Myocyte (in vitro differentiated cells): ENCODE measurements around the gene ANKRD53. TPM values are rescaled to one million over a fixed set of nuclear protein-coding genes. Genes with fewer than 3 reads are reported as not detected.

Experiments used
- DNase-seq: peaks from one replicate; pipeline ENCODE4 v3.0.0-alpha.2; 2012; ENCODE audit warnings: low read depth
- total RNA-seq: library from RNA; depleted of rRNA; stranded (reverse); fragments of >200 nt; gene quantifications from 2 replicates; pipeline ENCODE4 v1.2.3, GENCODE V29; 2014

Gene ANKRD53
- total RNA-seq, 1 donor from 2014 or later = 1.5 TPM

DNA sequence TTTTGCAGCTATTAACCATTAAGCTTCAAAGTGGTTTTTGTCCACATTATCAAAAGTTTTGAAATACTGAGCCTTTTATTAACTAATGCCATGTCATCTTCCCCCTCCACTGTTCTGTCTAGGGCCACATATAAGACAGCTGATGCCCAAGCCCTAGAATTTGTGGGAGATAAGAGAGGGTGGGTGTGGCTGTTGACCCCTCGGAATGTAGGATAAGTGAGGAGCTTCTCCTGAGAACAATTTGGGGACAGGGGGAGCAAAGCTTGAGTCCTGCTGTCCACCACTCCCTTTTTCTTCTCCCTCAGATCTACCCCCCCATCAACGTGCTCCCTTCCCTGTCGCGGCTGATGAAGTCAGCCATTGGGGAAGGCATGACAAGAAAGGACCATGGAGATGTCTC lies 14.3 kb upstream of the ANKRD53 start:
- no peak for DNase-seq

DNA sequence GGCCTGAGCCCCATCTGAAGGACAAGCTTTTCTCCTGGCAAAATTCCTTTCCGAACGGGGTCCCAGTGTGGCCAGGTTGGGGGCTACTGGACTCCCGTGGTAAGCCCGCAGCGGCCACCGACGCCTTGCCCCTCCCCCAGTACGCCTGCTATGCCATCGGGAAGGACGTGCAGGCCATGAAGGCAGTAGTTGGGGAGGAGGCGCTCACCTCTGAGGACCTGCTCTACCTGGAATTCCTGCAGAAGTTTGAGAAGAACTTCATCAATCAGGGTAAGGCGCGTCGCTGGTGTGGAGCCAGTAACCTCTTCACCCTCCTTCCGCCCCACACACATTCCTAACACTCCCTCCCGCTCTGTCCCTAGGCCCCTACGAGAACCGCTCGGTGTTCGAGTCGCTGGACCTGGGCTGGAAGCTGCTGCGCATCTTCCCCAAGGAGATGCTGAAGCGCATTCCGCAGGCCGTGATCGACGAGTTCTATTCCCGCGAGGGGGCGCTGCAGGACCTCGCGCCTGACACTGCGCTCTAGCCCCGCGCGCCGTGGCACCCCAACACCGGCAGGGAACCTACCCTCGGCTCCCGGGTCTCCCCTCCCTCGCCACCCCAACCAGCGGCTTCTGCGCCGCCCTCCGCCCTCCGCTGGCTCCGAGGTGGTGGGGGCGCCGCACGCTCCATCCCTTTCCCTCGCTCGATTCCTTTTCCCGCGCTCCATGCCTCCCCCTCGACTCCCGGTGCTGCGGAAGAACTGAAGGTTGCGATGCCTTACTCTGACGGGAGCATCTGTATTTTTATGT lies 13.6 kb upstream of the ANKRD53 start:
- peak; percentile 59 for DNase-seq

DNA sequence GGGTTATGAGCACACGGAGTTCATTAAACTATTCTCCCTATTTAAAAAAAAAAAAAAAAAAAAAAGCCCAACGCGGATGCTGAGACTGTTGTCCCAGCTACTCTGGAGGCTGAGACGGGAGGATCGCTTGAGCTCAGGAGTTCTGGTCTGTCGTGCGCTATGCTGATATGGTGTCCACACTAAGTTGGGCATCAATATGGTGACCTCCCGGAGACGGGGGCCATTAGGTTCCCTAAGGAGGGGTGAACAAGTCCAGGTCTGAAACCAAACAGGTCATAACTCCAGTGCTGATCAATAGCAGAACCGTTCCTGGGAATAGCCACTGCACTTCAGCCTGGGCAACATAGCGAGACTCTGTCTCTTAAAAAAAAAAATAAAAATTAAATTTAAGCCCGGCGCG lies 12.9 kb upstream of the ANKRD53 start:
- DNase-seq = no peak

DNA sequence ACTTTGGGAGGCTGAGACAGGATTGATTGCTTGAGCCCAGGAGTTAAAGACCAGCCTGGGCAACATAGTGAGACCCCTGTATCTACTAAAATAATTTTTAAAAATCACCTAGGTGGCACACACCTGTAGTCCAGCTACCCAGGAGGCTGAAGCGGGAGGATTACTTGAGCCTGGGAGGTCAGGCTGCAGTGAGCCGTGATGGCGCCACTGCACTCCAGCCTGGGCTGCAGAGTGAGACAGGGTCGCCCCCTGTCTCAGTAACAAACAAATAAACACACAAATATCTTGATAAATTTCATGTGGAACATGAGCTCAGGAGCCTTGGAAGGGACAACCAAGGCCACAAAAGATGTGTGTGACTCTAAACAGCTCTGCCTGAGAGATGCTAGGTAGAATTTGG lies 11.7 kb upstream of the ANKRD53 start:
- DNase-seq = no peak

DNA sequence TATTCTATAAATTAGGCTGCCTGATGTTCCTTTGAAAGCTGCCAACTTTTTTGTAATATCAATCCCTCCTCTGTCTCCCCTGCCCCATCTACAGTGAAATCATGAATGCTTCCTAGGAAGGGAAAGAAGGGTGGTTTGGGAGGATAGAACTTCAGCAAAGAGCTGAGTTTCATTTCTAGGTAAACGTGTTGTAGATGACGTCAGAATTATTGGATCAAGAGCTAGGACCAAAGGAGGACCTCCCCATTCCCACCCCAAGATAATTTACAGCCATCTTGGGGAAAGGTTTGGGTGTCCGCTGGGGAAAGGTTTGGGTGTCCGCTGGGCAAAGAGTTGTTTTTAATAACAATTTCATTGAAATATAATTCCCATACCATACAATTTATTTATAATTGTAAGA lies 11.2 kb upstream of the ANKRD53 start:
- no peak for DNase-seq

DNA sequence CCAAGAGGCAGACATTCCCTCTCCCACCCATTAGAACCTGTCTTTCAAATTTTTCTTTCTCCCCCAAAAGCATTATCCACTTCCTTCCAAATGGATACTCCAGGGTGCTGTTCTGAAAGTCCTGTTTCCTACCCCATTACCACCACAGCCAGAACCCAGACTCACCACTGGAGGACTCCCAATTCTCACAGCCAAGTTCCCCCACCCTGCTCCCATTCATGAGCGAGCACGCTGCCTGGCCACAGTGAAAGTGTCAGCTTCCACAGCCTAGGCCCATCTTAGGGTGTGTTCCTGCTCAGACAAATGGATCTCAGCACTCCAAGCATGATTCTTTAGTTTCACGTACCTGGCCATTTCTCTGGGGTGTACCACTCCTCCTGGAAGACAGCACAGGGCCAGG lies 3.8 kb upstream of the ANKRD53 start:
- DNase-seq = no peak

DNA sequence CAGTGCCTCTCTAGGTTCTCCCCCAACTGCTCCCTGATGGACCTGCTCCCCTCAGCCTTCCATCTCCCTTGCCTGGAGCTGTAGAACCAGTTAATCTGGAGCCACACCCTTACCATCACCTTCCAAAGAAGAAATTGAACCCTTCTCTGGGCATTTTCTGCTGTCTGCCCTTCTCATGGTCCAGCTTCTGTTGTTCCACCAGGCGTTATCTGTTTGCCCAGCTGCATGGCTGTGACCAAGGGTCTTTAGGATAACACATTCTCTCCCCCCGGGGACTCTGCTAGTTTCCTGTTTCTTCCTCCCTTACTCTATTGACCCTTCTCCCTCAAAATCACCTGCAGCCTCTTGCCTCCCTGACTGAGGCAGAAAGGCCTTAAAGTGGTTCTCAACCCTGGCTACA lies 3.2 kb upstream of the ANKRD53 start:
- no peak for DNase-seq

DNA sequence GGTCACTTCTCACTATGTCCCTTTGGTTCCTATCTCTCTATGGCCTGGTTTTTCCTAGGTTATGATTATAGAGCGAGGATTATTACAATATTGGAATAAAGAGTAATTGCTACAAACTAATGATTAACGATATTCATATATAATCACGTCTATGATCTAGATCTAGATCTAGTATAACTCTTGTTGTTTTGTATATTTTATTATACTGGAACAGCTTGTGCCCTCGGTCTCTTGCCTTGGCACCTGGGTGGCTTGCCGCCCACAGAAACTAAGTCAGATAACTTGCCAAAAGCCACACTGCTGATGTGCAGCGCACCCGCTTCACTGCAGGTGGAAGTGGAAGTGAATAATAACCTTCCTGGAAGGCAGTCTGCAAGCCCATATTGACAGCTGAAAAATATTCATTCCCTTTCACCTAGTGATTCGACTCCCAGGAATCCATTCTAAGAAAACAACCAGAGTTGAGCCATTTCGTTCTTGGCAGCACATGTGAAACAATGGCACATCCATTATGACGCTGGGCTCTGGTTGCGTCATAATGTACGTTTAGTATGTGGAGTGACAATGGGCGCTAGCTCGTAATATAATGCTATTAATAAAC lies 725 bp upstream of the ANKRD53 start:
- peak; percentile 44 for DNase-seq

DNA sequence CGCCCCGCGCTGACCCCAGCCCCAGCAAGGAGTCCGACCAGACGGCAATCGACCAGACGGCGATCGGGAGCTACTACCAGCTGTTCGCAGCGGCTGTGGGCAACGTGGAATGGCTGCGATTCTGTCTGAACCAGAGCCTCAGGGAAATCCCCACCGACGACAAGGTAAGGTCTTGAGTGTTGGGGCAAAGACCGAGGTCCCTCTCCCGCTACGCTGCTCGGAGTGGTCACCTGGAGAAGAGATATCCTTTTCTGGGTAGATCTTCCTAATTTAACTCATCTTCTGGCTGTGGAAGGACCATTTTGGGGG lies 704 bp downstream of the ANKRD53 start:
- no peak for DNase-seq

DNA sequence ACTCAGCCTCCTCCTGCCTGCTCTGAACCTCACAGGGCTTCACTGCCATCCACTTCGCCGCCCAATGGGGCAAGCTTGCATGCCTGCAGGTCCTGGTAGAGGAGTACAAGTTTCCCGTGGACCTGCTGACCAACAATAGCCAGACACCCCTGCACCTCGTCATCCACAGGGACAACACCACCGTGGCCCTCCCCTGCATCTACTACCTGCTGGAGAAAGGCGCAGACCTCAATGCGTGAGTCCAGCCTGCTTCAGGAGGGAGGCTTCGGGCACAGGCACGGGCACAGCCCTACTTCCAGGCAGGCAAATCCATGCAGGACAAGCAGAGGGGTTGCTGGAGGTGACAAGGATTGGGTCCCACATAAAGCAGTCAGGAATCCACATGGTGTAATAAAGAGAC lies 1.2 kb downstream of the ANKRD53 start:
- DNase-seq = no peak

DNA sequence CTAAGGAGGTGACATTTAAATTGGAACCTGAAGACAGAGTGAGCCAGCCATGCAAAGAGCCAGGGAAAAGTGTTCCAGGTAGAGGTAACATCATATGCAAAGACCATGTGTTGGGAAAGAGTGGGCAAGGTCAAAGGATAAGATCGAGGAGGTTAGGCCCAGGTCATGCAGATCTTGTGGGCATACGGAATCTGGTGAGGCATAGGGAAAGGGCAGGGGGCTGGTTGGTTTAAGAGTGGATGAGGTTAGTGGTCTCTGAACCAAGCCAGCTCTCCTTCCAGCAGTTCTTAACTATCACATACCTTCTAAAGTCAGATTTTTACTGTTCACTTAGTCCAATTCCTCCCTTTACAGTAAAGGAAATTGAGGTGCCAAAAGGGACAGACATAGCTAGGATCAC lies 3.0 kb downstream of the ANKRD53 start:
- no peak for DNase-seq

DNA sequence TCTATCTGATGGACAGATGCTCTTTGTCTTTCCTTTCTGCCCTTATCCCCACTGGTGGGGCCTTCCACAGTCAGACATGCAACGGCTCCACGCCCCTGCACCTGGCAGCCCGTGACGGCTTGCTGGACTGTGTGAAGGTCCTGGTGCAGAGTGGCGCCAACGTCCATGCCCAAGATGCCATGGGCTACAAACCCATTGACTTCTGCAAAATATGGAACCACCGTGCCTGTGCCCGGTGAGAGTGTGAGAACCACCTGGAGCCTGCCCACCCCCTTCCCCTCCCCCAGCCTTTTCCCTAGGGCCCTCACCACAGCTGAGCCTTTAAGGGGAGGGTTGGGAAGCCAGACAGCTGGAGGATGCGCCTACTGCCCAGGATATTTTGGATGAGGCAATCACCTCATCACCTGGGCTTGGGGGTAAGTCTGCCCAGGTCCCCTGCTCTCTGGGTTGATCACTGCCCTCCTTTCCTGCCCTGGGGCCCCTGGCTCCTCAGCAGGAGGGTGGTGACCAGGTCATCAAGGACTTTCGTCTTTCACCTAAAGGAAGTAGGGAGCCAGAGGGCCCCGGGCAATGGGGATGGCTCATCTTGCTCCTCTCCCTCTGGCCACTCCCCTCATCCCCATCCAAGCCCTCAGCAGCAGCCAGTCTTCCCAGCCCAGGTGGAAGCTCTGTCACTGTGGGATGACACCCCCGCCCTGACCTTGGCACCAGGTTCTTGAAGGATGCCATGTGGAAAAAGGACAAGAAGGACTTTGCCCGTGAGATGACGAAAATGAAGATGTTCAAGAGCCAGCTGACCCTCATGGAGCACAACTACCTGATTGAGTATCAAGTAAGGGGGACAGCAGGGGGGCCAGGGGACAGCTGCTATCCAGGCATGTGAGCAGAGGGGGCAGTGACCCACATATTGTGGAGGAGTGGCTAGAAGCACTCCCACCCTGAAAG lies 3.7 kb downstream of the ANKRD53 start:
- DNase-seq = no peak

DNA sequence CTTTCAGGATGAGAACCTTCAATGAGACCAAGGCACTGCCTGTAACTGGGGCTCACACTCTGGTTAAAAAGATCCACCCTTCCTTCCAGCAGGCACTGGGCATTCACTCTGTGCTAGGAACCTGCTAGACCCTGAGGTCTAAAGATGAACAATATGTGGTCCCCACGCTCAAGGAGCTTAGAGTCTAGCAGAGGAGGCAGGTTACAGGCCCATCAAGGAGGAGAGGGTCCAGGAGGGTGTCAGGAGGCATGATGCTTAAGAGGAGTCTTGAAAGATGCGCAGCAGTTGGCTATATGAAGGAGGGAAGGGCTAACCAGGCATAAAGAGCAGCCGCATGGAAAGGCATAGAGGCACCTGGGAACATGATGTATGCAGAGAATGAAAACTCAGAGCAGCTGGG lies 4.5 kb downstream of the ANKRD53 start:
- DNase-seq = no peak

DNA sequence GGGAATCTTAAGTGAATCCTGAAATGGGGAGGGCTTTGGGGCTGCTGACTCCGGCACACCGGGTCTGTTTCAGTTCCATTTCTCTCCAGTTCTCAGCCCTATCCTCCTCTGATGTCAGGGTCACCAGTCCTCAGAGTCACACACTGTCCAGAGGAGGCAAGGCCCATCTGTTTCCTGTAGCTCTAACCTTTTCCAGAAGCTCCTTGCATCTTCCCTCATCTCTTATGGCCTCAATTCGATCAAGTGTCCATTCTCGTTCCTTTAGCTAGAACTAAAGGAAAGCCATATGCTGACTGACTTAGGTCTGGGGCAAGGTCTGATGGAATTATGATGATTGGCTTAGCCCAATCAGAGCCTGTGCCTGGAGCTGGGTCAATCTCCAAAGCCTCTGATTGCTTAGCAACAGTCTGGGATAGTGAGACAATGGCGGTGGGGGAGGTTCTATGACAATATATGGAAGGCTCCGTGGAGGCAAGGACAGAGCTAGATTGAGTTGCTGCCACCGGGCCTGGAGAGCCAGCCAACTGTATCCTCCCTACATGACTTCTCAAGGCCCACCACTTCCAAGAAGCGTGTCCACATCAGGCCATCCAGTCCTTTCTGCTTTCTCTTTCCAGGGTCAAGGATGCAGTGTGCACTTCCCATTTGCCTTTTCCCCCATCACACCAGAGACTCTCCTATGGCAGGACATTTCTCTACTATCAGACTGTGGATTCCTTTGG lies 5.2 kb downstream of the ANKRD53 start:
- no peak for DNase-seq

DNA sequence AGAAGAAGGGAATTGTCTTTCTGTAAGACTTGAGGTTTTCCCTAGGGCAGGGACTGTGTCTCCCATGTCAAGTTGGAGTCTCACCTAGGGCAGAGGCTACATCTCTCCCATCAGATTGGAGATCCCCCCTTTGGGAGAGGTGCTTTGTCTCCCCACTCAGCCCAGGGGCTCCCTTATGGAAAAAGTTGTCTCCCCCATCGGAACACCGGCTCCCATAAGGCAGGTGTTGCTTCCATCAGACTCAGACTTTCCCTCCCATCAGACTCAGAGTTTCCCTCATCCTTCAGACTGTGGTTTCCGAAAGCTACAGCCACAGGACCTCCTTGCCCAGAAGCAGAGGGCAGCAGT lies 5.8 kb downstream of the ANKRD53 start:
- DNase-seq = no peak

DNA sequence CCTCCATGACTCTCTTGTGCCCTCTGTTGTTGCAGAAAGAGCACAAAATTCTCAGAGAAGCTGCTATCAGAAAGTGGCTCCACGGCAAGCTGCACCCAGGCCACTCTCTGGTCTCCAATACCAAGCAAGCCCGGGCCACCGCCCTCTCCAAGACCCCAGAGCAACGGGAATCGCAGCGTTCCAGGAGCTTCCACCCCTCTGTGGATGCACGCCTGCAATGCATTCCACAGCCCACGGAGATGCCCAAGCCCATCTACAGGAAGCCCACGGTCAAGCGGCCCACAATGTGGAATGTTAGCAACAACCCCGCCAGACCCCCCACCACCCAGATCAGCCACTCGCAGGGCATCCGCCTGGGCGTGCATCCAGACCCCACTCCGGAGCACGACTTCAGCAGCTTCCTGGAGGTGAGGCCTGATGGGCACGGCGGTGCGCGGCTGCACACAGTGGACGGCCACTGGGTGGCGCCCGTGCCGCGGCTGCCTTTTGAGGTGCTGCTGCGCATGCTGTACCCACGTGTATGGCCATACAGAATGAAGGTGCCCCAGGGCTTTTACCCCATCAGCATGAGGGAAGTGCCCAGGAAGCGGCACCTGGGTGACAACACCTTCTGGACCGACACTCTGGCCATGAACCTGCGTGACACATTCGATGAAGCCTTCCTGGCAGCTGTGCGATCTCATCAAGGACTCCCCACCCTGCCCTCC lies 6.3 kb downstream of the ANKRD53 start:
- DNase-seq = no peak

DNA sequence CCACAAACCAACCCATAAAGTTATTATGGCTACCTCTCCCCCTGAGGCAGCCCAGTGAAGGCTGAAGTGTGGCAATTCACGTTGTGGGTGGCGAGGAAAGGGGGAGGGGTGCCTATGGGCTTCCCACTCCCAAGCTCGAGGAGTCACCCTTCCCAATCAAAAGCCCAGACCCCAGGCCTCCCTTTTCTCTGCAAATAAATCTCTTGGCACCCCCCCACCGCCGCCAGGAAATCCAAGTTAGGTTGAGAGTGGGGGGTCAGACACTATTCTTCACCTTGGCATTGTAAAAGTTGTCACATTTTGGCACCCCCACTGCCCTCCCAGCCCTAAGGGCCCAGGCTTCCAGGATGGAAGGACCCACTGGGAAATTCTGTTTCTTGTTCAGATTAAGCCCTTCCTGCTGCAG lies 6.9 kb downstream of the ANKRD53 start:
- no peak for DNase-seq

DNA sequence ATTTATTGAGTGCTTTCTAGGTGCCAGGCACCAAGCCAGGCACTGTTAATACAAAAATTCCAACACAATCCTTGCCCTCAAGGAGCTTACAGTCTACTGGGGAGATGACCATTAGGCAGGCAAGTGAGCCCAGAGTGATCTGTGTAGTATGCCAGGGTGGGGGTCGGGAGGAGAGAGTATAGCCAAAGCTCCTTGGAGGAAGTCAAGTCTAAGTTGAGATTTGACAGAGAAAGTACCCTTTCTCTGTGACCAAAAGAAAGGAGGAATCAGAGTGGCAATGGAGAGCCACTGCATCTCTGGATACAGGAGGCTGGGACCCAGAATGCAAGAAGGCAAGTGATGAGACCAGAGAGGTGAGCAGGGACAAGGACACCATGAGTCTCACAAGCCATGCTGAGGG lies 7.5 kb downstream of the ANKRD53 start:
- no peak for DNase-seq

DNA sequence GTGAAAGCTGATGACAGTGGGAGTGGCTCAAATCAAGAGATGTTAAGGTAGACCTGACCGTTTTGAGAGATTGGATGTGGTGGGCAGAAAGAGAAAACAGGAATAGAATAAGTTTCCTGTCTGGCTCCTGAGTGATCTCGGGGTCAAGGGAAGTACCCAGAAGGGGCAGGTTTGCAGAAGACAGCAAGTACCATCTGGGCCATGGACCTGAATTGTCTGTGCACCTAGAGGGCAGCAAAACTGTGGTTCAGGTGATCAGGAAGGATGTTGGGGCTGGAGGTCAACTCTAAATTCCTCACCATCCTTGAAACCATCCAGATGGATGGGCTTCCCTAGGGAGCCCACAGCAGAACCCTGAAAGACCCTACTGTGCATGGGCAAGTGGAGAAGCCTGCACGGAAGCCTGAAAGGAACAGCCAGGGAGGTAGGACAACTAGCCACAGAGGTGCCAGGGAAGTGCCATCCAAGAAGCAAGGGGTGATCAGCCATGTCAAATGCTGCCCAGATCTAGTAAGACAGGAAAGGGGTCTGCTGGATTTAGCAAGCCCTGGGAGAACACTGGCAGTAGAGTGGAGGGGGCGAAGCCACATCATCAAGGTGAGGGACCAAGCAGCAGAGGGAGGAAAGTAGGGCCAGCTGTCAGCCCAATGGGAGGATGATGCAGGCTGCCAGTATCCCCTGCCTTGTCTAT lies 8.2 kb downstream of the ANKRD53 start:
- DNase-seq = no peak

DNA sequence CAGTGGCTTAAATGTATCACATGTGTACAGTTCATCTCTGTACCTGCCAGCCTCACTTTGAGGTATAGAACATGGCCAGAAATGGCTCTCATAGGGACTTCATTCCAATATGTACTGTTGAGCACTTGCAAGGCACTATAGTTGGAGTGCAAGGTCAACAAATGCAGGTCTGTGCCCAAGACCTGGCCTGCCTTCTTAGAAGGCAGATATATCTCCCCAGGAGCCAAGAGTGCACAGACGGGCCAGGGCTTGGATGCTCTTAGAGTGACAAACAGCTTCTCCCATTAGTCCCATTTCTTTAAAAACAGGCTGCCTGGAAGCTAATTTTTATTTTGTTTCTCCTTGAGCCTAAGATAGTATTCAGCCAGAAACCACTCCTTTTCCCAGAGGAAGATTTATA lies 9.0 kb downstream of the ANKRD53 start:
- no peak for DNase-seq

DNA sequence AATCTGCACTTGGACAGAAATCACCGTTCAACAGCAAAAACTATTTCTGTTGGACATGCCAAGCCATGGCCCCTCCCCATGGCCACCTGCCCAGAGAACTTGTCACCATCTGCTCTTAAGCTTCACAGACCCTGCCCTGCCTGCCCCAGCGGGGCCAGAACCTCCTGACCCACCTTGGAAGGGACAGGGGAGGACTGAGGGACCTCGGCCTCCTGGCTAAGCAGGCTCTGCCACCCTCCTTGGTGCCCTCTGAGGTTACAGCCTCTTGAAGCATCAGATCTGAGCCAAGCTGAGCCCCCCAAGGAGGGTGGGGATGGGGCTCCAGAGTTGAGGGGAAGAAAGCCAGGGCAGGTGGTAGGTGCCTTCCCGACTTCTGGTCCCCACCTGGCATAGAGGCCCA lies 9.7 kb downstream of the ANKRD53 start:
- no peak for DNase-seq
